DLD1 (cell line): Measurements from ENCODE around the gene LEKR1.
"Not testable (repeated sequence)": the region's sequence is repeated elsewhere in the genome, so short reads cannot be mapped to it uniquely, and the experiment has no call there.

Experiments
- in situ Hi-C: cut with HindIII; loops from 2 replicates; pipeline ENCODE4 v1.10.0; 2017; ENCODE audit warnings: low sequenced_read_pairs

LEKR1 gene

GRCh38 chr3:156803952-156804741 lies 22.0 kb upstream of the LEKR1 start:
- in situ Hi-C loops: no loop called here

GRCh38 chr3:156806698-156807097 lies 19.5 kb upstream of the LEKR1 start:
- in situ Hi-C loops: no loop called here

- in situ Hi-C loops: no loop called here
Measured at GRCh38 chr3:156808025-156808424, 18.1 kb upstream of the LEKR1 start.

- in situ Hi-C loops: no loop called here
Measured at GRCh38 chr3:156811089-156811862, 14.9 kb upstream of the LEKR1 start.

- in situ Hi-C loops: no loop called here
Measured at GRCh38 chr3:156812521-156813335, 13.4 kb upstream of the LEKR1 start.

GRCh38 chr3:156814295-156814694 lies 11.9 kb upstream of the LEKR1 start:
- in situ Hi-C loops: no loop called here

GRCh38 chr3:156816091-156816793 lies 9.9 kb upstream of the LEKR1 start:
- in situ Hi-C loops: no loop called here

- in situ Hi-C loops: no loop called here
Measured at GRCh38 chr3:156816794-156817645, 9.1 kb upstream of the LEKR1 start.

GRCh38 chr3:156817646-156818272 lies 8.4 kb upstream of the LEKR1 start:
- in situ Hi-C loops: no loop called here

- in situ Hi-C loops: no loop called here
Measured at GRCh38 chr3:156818273-156818651, 7.9 kb upstream of the LEKR1 start.

- in situ Hi-C loops: no loop called here
Measured at GRCh38 chr3:156818890-156819289, 7.3 kb upstream of the LEKR1 start.

GRCh38 chr3:156819842-156820691 lies 6.1 kb upstream of the LEKR1 start:
- in situ Hi-C loops: no loop called here

- in situ Hi-C loops: no loop called here
Measured at GRCh38 chr3:156820692-156821080, 5.5 kb upstream of the LEKR1 start.

GRCh38 chr3:156822626-156823260 lies 3.4 kb upstream of the LEKR1 start:
- in situ Hi-C loops: not testable (repeated sequence)

GRCh38 chr3:156825795-156826143 lies 384 bp upstream of the LEKR1 start:
- in situ Hi-C loops: no loop called here

- in situ Hi-C loops: no loop called here
Measured at GRCh38 chr3:156826896-156827882, 1.0 kb downstream of the LEKR1 start.

GRCh38 chr3:156831006-156831405 lies 4.9 kb downstream of the LEKR1 start:
- in situ Hi-C loops: no loop called here
